ENCODE results near the gene TMEM134.

The TMEM134 gene

DNA sequence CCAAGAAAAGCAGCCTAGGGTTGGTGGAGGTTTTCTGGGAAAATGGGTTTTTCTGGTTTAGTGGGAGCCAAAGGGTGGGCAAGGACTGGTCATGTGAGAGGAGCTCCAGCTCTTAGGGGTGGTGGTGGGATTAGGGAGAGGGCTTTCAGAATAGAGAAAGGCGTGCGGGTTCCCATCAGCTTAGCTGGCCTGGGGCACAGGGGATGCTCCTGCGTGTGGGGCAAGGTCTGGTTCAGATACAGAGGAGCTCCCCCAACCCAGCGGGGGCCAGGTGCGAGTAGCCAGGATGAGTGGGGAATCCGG is 644 bp downstream of the TMEM134 start:
- H3K9me3 ChIP-seq (ENCODE audit: low read length), result no peaks in the 10 kb centered on the region
- no peaks in the 10 kb centered on the region for H4K20me1 ChIP-seq (ENCODE audit: insufficient read depth, low read length)
- no peak for TF ChIP-seq EZH2 (IDR thresholded peaks at IDR 0.05; ENCODE audit: borderline replicate concordance, low read length)
- TF ChIP-seq, protein P1, sequence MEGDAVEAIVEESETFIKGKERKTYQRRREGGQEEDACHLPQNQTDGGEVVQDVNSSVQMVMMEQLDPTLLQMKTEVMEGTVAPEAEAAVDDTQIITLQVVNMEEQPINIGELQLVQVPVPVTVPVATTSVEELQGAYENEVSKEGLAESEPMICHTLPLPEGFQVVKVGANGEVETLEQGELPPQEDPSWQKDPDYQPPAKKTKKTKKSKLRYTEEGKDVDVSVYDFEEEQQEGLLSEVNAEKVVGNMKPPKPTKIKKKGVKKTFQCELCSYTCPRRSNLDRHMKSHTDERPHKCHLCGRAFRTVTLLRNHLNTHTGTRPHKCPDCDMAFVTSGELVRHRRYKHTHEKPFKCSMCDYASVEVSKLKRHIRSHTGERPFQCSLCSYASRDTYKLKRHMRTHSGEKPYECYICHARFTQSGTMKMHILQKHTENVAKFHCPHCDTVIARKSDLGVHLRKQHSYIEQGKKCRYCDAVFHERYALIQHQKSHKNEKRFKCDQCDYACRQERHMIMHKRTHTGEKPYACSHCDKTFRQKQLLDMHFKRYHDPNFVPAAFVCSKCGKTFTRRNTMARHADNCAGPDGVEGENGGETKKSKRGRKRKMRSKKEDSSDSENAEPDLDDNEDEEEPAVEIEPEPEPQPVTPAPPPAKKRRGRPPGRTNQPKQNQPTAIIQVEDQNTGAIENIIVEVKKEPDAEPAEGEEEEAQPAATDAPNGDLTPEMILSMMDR (IDR thresholded peaks at IDR 0.05; ENCODE audit: low read length), result no peak
- H3K27ac ChIP-seq (ENCODE audit: low read depth, low read length, poor library complexity, severe bottlenecking), result peak overlapping the region; percentile 96
- no peaks in the 10 kb centered on the region for H3K27me3 ChIP-seq (ENCODE audit: insufficient read depth, low read length)
- H3K9me2 ChIP-seq (ENCODE audit: low read depth, low read length), result no peaks in the 10 kb centered on the region
- peak overlapping the region; percentile 86 for H3K9ac ChIP-seq (ENCODE audit: low read length)
- peak overlapping the region; percentile 77 for H3K4me2 ChIP-seq (ENCODE audit: low read length)
- H2AFZ ChIP-seq (ENCODE audit: low read length), result no peak overlapping the region
- peaks cover 7% of the 10 kb centered on the region; the same call in 1 of the 2 replicates for H3K36me3 ChIP-seq (ENCODE audit: insufficient read depth, low read length)
- peak overlapping the region; percentile 75 for H3K4me3 ChIP-seq (ENCODE audit: low read depth, low read length, poor library complexity, severe bottlenecking)
- H3F3A ChIP-seq (ENCODE audit: insufficient read depth, low read length), result peaks cover 8% of the 10 kb centered on the region; the same call in 1 of the 2 replicates
- peaks cover 3% of the 10 kb centered on the region; the same call in 1 of the 2 replicates for H3K79me2 ChIP-seq (ENCODE audit: insufficient read depth, low read length)
- H3K4me1 ChIP-seq (ENCODE audit: insufficient read depth, low read length, severe bottlenecking), result peaks cover 48% of the 10 kb centered on the region

DNA sequence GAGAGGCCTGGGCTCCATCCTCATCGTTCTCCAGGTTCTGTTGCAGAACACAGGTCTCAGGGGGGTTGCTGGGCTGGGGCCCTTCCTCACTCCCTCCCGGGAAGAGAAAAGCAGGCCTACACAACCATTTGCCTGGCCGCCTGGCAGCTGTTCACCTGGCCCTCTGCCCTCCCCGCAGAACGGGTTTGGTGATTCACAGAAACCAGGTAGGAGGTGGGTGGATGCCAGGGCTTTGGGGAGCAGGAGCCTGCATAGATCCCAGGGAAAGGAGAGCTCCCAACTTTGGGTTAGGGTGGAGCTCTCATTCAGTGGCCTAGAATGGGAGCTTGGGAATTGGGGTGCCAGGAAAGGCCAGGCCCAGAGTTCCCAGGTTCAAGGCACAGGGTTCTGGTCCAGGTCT is 995 bp downstream of the TMEM134 start:
- H3K4me3 ChIP-seq (ENCODE audit: low read depth, low read length, poor library complexity, severe bottlenecking), result peak overlapping the region; percentile 75
- TF ChIP-seq, protein P1 (IDR thresholded peaks at IDR 0.05; ENCODE audit: low read length), result no peak
- no peak for TF ChIP-seq EZH2 (IDR thresholded peaks at IDR 0.05; ENCODE audit: borderline replicate concordance, low read length)
- H4K20me1 ChIP-seq (ENCODE audit: insufficient read depth, low read length), result no peaks in the 10 kb centered on the region
- H3K79me2 ChIP-seq (ENCODE audit: insufficient read depth, low read length), result peaks cover 3% of the 10 kb centered on the region; the same call in 1 of the 2 replicates
- H3K4me1 ChIP-seq (ENCODE audit: insufficient read depth, low read length, severe bottlenecking), result peaks cover 48% of the 10 kb centered on the region
- H3K27ac ChIP-seq (ENCODE audit: low read depth, low read length, poor library complexity, severe bottlenecking), result peak overlapping the region; percentile 96
- peaks cover 7% of the 10 kb centered on the region; the same call in 1 of the 2 replicates for H3K36me3 ChIP-seq (ENCODE audit: insufficient read depth, low read length)
- peak overlapping the region; percentile 86 for H3K9ac ChIP-seq (ENCODE audit: low read length)
- H3K27me3 ChIP-seq (ENCODE audit: insufficient read depth, low read length), result no peaks in the 10 kb centered on the region
- peak overlapping the region; percentile 77 for H3K4me2 ChIP-seq (ENCODE audit: low read length)
- no peak overlapping the region for H2AFZ ChIP-seq (ENCODE audit: low read length)
- H3F3A ChIP-seq (ENCODE audit: insufficient read depth, low read length), result peaks cover 8% of the 10 kb centered on the region; the same call in 1 of the 2 replicates
- H3K9me3 ChIP-seq (ENCODE audit: low read length), result no peaks in the 10 kb centered on the region
- no peaks in the 10 kb centered on the region for H3K9me2 ChIP-seq (ENCODE audit: low read depth, low read length)

GRCh38 chr11:67466962-67467771 is 1.9 kb downstream of the TMEM134 start:
- no peak for TF ChIP-seq EZH2 (IDR thresholded peaks at IDR 0.05; ENCODE audit: borderline replicate concordance, low read length)
- no peak overlapping the region for H2AFZ ChIP-seq (ENCODE audit: low read length)
- H3K4me1 ChIP-seq (ENCODE audit: insufficient read depth, low read length, severe bottlenecking), result peaks cover 48% of the 10 kb centered on the region
- H3K36me3 ChIP-seq (ENCODE audit: insufficient read depth, low read length), result peaks cover 7% of the 10 kb centered on the region; the same call in 1 of the 2 replicates
- H3K4me2 ChIP-seq (ENCODE audit: low read length), result peak overlapping the region; percentile 77
- H3K9me2 ChIP-seq (ENCODE audit: low read depth, low read length), result no peaks in the 10 kb centered on the region
- H3F3A ChIP-seq (ENCODE audit: insufficient read depth, low read length), result peaks cover 8% of the 10 kb centered on the region; the same call in 1 of the 2 replicates
- H3K27ac ChIP-seq (ENCODE audit: low read depth, low read length, poor library complexity, severe bottlenecking), result peak overlapping the region; percentile 96
- peaks cover 3% of the 10 kb centered on the region; the same call in 1 of the 2 replicates for H3K79me2 ChIP-seq (ENCODE audit: insufficient read depth, low read length)
- H3K4me3 ChIP-seq (ENCODE audit: low read depth, low read length, poor library complexity, severe bottlenecking), result peak overlapping the region; percentile 75
- peak overlapping the region; percentile 86 for H3K9ac ChIP-seq (ENCODE audit: low read length)
- H3K9me3 ChIP-seq (ENCODE audit: low read length), result no peaks in the 10 kb centered on the region
- no peaks in the 10 kb centered on the region for H3K27me3 ChIP-seq (ENCODE audit: insufficient read depth, low read length)
- no peaks in the 10 kb centered on the region for H4K20me1 ChIP-seq (ENCODE audit: insufficient read depth, low read length)
